K562 (cell line): ENCODE data around the gene GTPBP1. TPM values are rescaled to one million over a fixed set of nuclear protein-coding genes. Genes with fewer than 3 reads are reported as not detected.

ENCODE experiments used
- ARID4B ChIP-seq: sonication (generic); formaldehyde crosslinking; IDR thresholded peaks from 2 replicates; pipeline ENCODE4 v1.8.0; 2022; ENCODE audit warnings: mild to moderate bottlenecking, missing genetic modification reagents
- FOS ChIP-seq: IDR thresholded peaks from 3 replicates; pipeline ENCODE4 v1.6.1; 2011; ENCODE audit not compliant: insufficient read length; ENCODE audit errors: extremely low read depth
- GATAD2A ChIP-seq: fragments of 450-650 bp; IDR thresholded peaks from 2 replicates; pipeline ENCODE4 v1.6.1; 2017
- GTF2E2 ChIP-seq: fragments of 200-800 bp; sonication (Bioruptor generic); IDR thresholded peaks from 2 replicates; pipeline ENCODE4 v1.6.1; 2016; ENCODE audit warnings: missing genetic modification characterization, missing compliant biosample characterization
- L3MBTL2 ChIP-seq: fragments of 450-650 bp; IDR thresholded peaks from 2 replicates; pipeline ENCODE4 v1.6.1; 2016; ENCODE audit warnings: mild to moderate bottlenecking, moderate library complexity
- NFATC3 ChIP-seq: fragments of 450-650 bp; IDR thresholded peaks from 2 replicates; pipeline ENCODE4 v1.6.1; 2017; ENCODE audit warnings: mild to moderate bottlenecking
- NFXL1 ChIP-seq: fragments of 450-650 bp; formaldehyde crosslinking; IDR thresholded peaks from 2 replicates; pipeline ENCODE4 v1.4.0; 2021; ENCODE audit warnings: mild to moderate bottlenecking
- SIN3B ChIP-seq: fragments of 450-650 bp; IDR thresholded peaks from 2 replicates; pipeline ENCODE4 v1.6.1; 2017; ENCODE audit warnings: low read depth, mild to moderate bottlenecking, moderate library complexity
- THAP12 ChIP-seq: fragments of 250-450 bp; sonication (Bioruptor Pico); IDR thresholded peaks from 2 replicates; pipeline ENCODE4 v1.9.0; 2021; ENCODE audit warnings: mild to moderate bottlenecking, inconsistent platforms
- U2AF2 ChIP-seq: fragments of 200-400 bp; formaldehyde crosslinking; optimal IDR thresholded peaks from 2 replicates; pipeline ENCODE3; 2017; ENCODE audit warnings: low read depth, mild to moderate bottlenecking, low read length
- VEZF1 ChIP-seq: fragments of 200-800 bp; sonication (Bioruptor generic); IDR thresholded peaks from 2 replicates; pipeline ENCODE4 v1.6.1; 2017; ENCODE audit warnings: missing genetic modification characterization, missing compliant biosample characterization
- ZC3H4 ChIP-seq: sonication (generic); formaldehyde crosslinking; IDR thresholded peaks from 2 replicates; pipeline ENCODE4 v1.9.0; 2021; ENCODE audit warnings: missing genetic modification reagents, borderline replicate concordance
- ZNF76 ChIP-seq: fragments of 250-450 bp; sonication (Bioruptor Pico); IDR thresholded peaks from 2 replicates; pipeline ENCODE4 v1.4.0; 2020; ENCODE audit warnings: mild to moderate bottlenecking, moderate library complexity, borderline replicate concordance
- ZNF778 ChIP-seq: fragments of 450-650 bp; formaldehyde crosslinking; IDR thresholded peaks from 2 replicates; pipeline ENCODE4 v1.4.0; 2020; ENCODE audit warnings: mild to moderate bottlenecking, moderate library complexity
- polyA plus RNA-seq, 8 experiments: library from polyadenylated mRNA; depleted of rRNA in 4 of 8; stranded (reverse) in 5 of 8; unstranded in 3 of 8; fragments of >200 nt; fragmentation: Nextera tagmentation in 2 of 8; fragmentation: Illumina TruSeq in 1 of 8; extraction: Ambion mirVana in 2 of 8; extraction: Trizol in 1 of 8; gene quantifications; 2 replicates each; pipeline versions ENCODE4 v1.2.1 to v1.2.3, GENCODE V29; 2011 to 2014; ENCODE audit warnings: inconsistent platforms in 1 of 8, missing spikeins in 1 of 8
- total RNA-seq, 7 experiments: library from RNA; depleted of rRNA in 6 of 7; stranded (reverse); fragments of >200 nt in 6 of 7; fragmentation: Illumina TruSeq in 2 of 7; extraction: Trizol in 2 of 7; gene quantifications; 2 replicates each; pipeline versions ENCODE4 v1.2.1 to v1.2.3, GENCODE V29; 2011 to 2021; ENCODE audit warnings: low replicate concordance in 1 of 7

The GTPBP1 gene
- total and polyA plus RNA-seq, 9 of the 15 experiments (the other 6 are each of a cell fraction or from before 2014, with no cell fraction given) = 0.83 to 53.2 (median 23.3) TPM

- TF ChIP-seq ZC3H4 (CRISPR knock-in tag) = 0 out of 2 replicates have a peak, but pooled peaks have one; percentile 32
- no peak for TF ChIP-seq ARID4B
- no peak for TF ChIP-seq GATAD2A
- TF ChIP-seq THAP12 (CRISPR knock-in tag) = no peak
- TF ChIP-seq U2AF2 = no peak
- 0 out of 2 replicates have a peak, but pooled peaks have one; percentile 28 for TF ChIP-seq L3MBTL2
- no peak for TF ChIP-seq FOS
- no peak for TF ChIP-seq ZNF76
- TF ChIP-seq NFXL1 (CRISPR knock-in tag) = no peak
- no peak for TF ChIP-seq GTF2E2
- TF ChIP-seq VEZF1 (CRISPR knock-in tag) = no peak
- TF ChIP-seq ZNF778 (CRISPR knock-in tag) = no peak
- TF ChIP-seq NFATC3 = no peak
- TF ChIP-seq SIN3B = 0 out of 2 replicates have a peak, but pooled peaks have one; percentile 25
- TF ChIP-seq, all 486 proteins: peak for 10
Observed at GRCh38 chr22:38700270-38700788, 5.4 kb upstream of the GTPBP1 start (continued).
